Diencephalon (tissue), 1 donor: Measurements from ENCODE around the gene MTMR3. TPM values are rescaled to one million over a fixed set of nuclear protein-coding genes. Genes with fewer than 3 reads are reported as not detected.

Experiments
- small RNA-seq: library from RNA; depleted of rRNA; stranded (forward); fragments of <200 nt; gene quantifications from one replicate; pipeline ENCODE3, GENCODE V24; 2014
- total RNA-seq: library from RNA; depleted of rRNA; stranded (reverse); fragments of >200 nt; gene quantifications from one replicate; pipeline ENCODE4 v1.2.3, GENCODE V29; 2014

Gene MTMR3
- total RNA-seq, result 64.8 TPM

GRCh38 chr22:29883045-29883774 is at the start of gene MTMR3:
MTMR3 (plus strand) TSS chr22:29883174; CDS start chr22:29971060, 87,886 bp downstream.

DNA sequence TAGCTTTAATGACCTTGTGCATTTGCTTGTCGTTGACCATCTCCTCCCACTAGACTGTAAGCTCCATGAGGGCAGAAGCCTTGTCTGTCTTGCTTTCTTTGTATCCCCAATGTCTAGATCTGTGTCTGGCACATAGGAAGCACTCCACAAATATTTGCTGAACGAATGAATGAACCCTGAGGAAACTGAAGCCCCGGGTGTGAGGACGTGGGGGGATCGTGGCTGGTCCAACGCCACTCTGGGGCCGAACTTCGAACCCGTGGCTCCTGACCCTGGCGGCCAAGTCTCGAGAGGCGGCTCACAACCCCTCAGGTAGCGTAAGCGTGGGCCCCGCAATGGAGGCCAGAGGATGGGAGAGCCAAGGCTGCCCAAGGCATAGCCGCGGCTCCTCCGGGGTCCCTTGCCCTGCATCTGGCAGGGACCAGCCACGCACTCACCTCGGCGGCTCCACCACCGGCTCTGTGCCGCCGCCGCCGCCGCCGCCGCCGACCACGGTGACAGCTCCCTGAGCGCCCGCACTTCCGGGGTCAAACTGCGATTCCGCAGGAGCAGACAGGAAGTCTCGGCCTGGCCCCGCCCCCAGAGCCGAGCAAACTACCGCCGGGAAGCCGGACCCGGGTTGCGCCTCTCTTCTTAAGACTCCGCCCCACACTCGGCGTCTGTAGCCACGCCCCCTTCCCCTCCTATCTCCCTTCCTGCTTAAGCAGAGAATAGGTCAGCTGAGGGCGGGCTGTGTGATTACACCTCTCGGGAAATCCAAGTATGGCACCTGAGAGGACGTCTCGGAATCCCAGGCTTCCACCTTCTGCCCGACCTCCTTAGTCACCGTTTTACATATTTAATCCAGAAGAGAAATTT is 45.0 kb upstream of the MTMR3 start, which contains the start of gene ASCC2:
ASCC2 (minus strand) TSS at position 534 of the 858 bp plus-strand sequence. CDS start 5,949 bp downstream, outside the sequence.

GRCh38 chr22:30079952-30080533 is 197.1 kb downstream of the MTMR3 start, which contains the start of gene HORMAD2:
HORMAD2 (plus strand) TSS chr22:30080464; CDS start chr22:30093953, 13,489 bp downstream.

Small RNA genes within 50 kb of the gene (small RNA-seq; reads per million reads assigned to genes)
- gene MIR6818 (not detected), gene RNU6-331P (not detected)

Other genes with a start within 250 kb of the MTMR3 start
- gene CABP7, start 163.2 kb upstream of the MTMR3 start, total RNA-seq, result 2.5 TPM
- gene ZMAT5, start 116.2 kb upstream of the MTMR3 start, total RNA-seq, result 14.3 TPM
- 77.7 TPM for gene UQCR10, start 115.8 kb upstream of the MTMR3 start, total RNA-seq
- gene ASCC2, start 44.9 kb upstream of the MTMR3 start, total RNA-seq, result 17.8 TPM
- 1.8 TPM for gene HORMAD2, start 197.3 kb downstream of the MTMR3 start, total RNA-seq